HG02943 (cell line): ENCODE results near the gene SRCIN1.
"Not testable (repeated sequence)": the region's sequence is repeated elsewhere in the genome, so short reads cannot be mapped to it uniquely, and the experiment has no call there.

Experiments
- ATAC-seq: cut with Tn5 transposase; IDR thresholded peaks from one replicate; pipeline ENCODE4 v1.9.1; 2021; ENCODE audit warnings: mild to moderate bottlenecking, low read depth, moderate library complexity; ENCODE audit not compliant: unreplicated experiment

Gene SRCIN1

GRCh38 chr17:38551121-38551520, 54.6 kb downstream of the SRCIN1 start:
- no peak for ATAC-seq

GRCh38 chr17:38550661-38551060, 55.1 kb downstream of the SRCIN1 start:
- no peak for ATAC-seq

GRCh38 chr17:38549285-38549684, 56.5 kb downstream of the SRCIN1 start:
- no peak for ATAC-seq

- ATAC-seq: no peak
Observed at GRCh38 chr17:38547444-38547843, 58.3 kb downstream of the SRCIN1 start.

- no peak for ATAC-seq
Observed at GRCh38 chr17:38546396-38546795, 59.4 kb downstream of the SRCIN1 start.

- ATAC-seq: no peak
Observed at GRCh38 chr17:38545531-38546225, 60.1 kb downstream of the SRCIN1 start.

- no peak for ATAC-seq
Observed at GRCh38 chr17:38544839-38545209, 60.9 kb downstream of the SRCIN1 start.

- ATAC-seq: no peak
Observed at GRCh38 chr17:38544175-38544838, 61.4 kb downstream of the SRCIN1 start.

- no peak for ATAC-seq
Observed at GRCh38 chr17:38543403-38544174, 62.2 kb downstream of the SRCIN1 start.

- ATAC-seq: no peak
Observed at GRCh38 chr17:38542286-38542685, 63.5 kb downstream of the SRCIN1 start.

GRCh38 chr17:38541281-38541680, 64.5 kb downstream of the SRCIN1 start:
- ATAC-seq: no peak

GRCh38 chr17:38540514-38541045, 65.2 kb downstream of the SRCIN1 start:
- ATAC-seq: no peak

GRCh38 chr17:38539386-38539785, 66.4 kb downstream of the SRCIN1 start:
- no peak for ATAC-seq

- ATAC-seq: no peak
Observed at GRCh38 chr17:38538906-38539305, 66.8 kb downstream of the SRCIN1 start.

GRCh38 chr17:38536661-38537060, 69.1 kb downstream of the SRCIN1 start:
- ATAC-seq: no peak

GRCh38 chr17:38535886-38536285, 69.9 kb downstream of the SRCIN1 start:
- ATAC-seq: no peak

GRCh38 chr17:38534498-38534885, 71.3 kb downstream of the SRCIN1 start:
- no peak for ATAC-seq

GRCh38 chr17:38533866-38534497, 71.8 kb downstream of the SRCIN1 start:
- ATAC-seq: no peak

GRCh38 chr17:38533241-38533640, 72.5 kb downstream of the SRCIN1 start:
- ATAC-seq: no peak

- no peak for ATAC-seq
Observed at GRCh38 chr17:38532451-38532850, 73.3 kb downstream of the SRCIN1 start.

GRCh38 chr17:38531761-38532160, 74.0 kb downstream of the SRCIN1 start:
- not testable (repeated sequence) for ATAC-seq
